ENCODE results near the gene ZNF33B.

ZNF33B gene

GRCh38 chr10:42544945-42545344 lies 93.4 kb downstream of the ZNF33B start:
- H3K36me3 ChIP-seq (ENCODE audit: control insufficient read depth, insufficient read depth, low read length) = peaks cover under 1% of the 10 kb centered on the region
- no peak overlapping the region for H3K4me3 ChIP-seq (ENCODE audit: low read length)
- no peaks in the 10 kb centered on the region for H3K27me3 ChIP-seq (ENCODE audit: control insufficient read depth, insufficient read depth, low read length)

GRCh38 chr10:42543840-42544372 lies 94.5 kb downstream of the ZNF33B start:
- Histone ChIP-seq H3K4me1 (ENCODE audit: control insufficient read depth, insufficient read depth, low read length) (no peaks in the 10 kb centered on the region), H3K9ac (ENCODE audit: low read length) (no peak overlapping the region), H3K27me3 (ENCODE audit: control insufficient read depth, insufficient read depth, low read length) (no peaks in the 10 kb centered on the region), H3K4me3 (ENCODE audit: low read length) (no peak overlapping the region), H3K36me3 (ENCODE audit: control insufficient read depth, insufficient read depth, low read length) (peaks cover 3% of the 10 kb centered on the region), H3K27ac (ENCODE audit: low read depth, low read length) (no peak overlapping the region)

More at GRCh38 chr10:42544945-42545344, 93.4 kb downstream of the ZNF33B start:
- Histone ChIP-seq H3K27ac (ENCODE audit: low read depth, low read length) (no peak overlapping the region), H3K9ac (ENCODE audit: low read length) (no peak overlapping the region), H3K4me1 (ENCODE audit: control insufficient read depth, insufficient read depth, low read length) (no peaks in the 10 kb centered on the region)

All from rectal smooth muscle tissue (tissue), 1 donor.